HG03103 (cell line): Measurements from ENCODE around the gene RAX2.
"Not testable (repeated sequence)": the region's sequence is repeated elsewhere in the genome, so short reads cannot be mapped to it uniquely, and the experiment has no call there.

ENCODE experiments used
- ATAC-seq: cut with Tn5 transposase; IDR thresholded peaks from one replicate; pipeline ENCODE4 v1.9.1; 2021; ENCODE audit warnings: low read depth; ENCODE audit not compliant: unreplicated experiment

Gene RAX2

DNA sequence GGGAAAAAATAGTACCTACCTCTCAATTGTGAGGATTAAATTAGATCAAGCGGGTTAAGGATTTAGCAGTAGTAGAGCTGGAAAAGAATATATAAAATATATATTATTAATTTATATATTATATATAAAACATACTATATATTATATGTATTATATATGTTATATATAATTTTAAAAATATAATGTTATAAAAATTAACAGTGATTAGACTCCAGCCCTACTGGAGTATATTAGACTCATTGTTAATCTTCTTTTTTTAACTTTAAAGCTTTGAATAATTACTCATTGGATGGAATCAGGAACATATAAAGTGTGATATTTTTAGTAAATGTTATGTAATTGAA, 9.9 kb downstream of the RAX2 start:
- ATAC-seq: no peak

DNA sequence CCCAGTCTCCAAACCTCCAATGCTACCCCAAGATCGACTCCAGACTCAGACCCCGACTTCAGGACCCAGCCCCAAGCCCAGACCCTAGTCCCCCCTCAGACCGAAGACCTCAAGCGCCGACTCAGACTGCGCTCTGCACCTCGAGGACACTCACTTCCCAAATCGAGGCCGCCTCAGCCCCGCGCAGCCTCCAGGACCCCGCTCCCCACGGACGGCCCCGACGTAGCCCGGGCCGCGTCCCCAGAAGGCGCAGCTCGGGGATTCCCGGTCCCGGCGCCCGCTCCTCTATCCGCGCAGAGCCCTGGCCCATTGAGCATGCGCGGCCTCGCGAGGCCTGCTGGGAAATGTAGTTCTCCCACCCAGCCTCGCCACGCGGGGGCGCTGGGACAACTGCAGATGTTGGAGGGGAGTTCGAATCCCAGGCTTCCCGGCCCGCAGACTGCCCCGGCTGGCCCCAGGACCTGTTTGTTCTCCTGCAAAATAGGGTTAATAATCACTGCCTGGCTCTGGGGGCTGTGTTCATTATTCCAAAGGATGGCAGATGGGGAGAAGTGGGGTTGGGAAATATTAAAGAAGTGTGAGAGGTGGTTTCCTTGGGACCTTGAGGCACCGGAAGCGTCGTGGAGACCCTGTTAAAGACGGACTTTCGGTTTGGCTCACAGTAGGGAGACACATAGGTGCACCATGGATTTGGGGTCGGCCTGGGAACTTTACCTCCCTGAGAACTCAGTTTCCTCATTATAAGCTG, 10.5 kb downstream of the RAX2 start, which contains the start of gene APBA3:
APBA3 (minus strand) TSS at position 311 of the 748 bp plus-strand sequence. CDS start 1,428 bp downstream, outside the sequence.
- no peak for ATAC-seq

DNA sequence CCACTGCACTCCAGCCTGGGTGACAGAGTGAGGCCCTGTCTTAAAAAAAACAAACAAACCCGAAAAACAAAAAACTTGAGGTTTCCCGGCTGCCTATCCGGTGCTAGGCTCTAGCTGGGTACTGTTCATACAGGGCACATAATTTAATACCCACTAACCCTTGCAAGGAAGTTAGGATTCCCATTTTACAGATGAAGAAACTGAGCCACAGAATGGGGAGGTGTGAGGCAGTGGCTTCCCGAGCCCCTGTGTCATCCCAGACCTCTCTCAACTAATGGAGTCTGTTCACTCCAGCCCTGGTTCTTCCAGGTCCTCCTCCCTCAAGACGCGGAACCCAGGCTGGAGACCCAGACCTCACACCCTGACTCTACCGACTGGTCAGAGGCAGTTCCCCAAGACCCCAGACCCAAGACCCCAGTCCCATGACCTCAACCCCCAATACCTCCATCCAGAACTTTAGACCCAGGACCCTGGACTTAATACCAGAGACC, 11.1 kb downstream of the RAX2 start:
- ATAC-seq: no peak

DNA sequence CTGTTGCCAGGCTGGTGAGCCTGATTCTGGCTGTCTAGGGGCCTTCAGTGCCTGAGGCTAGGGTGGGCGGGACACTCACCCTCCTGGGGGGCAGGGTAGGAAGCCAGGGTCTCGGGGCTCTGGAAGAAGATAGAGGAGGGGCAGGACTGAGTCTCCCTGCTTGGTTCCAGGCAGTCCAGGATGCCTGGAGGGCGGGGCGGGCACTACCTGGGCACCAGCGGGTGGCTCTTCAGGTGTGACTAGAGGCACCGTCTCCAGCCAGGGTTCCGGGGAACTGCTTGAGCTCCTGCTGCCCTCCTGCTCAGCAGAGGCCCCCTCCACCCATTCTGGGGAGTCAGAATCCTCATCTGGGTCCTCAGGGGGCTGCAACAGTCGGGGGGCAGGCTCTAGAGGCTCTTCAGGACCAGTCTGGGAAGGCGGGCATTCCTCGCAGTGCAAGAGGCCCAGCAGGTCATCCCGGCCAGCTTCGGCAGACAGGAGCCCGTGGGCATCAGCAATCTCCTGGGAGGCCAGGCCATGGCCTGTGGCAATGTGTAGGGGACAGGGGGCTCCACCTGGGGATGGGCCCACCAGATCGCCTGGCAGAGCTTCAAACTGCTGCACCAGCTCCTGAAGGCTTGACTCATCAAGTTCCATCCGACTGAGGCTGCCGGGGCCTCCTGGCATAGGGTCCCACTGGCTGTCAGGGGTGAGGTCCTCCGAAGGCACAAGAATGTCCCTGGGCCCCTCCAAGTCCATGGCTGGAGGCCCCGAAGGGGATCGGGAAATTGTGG, 12.4 kb downstream of the RAX2 start:
- ATAC-seq: no peak

DNA sequence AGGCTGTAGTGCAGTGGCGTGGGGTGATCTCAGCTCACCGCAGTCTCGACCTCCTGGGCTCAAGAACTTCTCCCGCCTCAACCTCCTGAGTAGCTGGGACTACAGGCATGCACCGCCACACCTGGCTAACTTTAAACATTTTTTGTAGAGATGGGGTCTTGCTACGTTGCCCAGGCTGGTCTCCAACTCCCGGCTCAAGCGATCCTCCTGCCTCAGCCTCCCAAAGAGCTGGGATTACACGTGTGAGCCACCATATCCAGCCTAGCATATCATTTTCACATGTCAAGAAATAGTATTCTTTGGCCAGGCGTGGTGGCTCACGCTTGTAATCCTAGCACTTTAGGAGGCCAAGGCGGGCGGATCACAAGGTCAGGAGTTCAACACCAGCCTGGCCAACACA, 13.7 kb downstream of the RAX2 start:
- not testable (repeated sequence) for ATAC-seq

DNA sequence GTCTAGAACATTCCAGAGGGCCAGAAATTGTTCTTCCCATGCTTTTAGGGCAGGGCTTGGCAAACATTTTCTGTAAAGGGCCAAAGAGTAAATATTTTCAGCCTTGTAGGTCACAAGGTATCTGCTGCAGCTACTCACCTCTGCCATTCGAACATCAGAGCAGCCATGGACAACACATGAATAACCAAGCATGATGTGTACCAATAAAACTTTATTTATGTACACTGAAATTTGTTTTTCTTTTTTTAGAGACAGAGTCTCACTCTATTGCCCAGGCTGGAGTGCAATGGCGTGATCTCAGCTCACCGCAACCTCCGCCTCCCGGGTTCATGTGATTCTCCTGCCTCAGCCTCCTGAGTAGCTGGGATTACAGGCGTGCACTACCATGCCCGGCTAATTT, 14.3 kb downstream of the RAX2 start:
- ATAC-seq: not testable (repeated sequence)

DNA sequence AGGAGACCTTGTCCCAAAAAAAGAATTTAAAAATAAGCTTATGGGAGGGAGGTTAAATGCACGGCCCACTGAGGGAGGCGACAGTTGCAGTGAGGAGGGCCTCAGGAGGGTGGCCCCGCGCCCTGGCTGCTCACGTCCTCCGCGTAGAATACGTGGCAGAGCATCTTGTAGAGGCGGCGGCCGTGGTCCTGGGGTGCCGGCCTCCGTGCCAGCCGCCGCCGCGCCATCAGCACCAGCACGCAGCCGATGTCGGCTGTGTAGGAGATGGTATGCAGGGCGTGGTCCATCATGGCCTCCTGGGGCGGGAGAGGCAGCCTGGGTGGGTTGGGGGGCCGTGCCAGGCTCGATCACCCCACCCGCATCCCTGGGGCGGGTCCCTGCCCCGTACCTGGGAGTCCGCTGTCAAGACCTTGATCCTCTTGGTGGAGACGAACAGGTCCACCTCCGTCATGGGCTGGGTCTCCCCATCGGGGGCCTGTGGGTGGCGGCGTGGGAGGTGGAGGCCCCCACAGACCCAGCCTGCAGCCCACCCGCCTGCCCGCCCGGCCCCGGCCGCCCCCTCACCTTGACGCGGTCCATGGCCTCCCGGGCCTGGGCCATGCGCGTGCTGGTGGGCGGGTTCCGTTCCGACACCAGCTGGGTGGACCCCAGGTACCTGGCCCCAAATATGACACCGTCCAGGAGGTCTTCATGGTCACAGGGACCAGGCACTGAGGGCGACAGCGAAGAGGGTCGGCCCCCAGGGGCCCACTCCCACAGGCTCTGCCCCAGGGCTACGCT, 18.2 kb downstream of the RAX2 start:
- no peak for ATAC-seq

DNA sequence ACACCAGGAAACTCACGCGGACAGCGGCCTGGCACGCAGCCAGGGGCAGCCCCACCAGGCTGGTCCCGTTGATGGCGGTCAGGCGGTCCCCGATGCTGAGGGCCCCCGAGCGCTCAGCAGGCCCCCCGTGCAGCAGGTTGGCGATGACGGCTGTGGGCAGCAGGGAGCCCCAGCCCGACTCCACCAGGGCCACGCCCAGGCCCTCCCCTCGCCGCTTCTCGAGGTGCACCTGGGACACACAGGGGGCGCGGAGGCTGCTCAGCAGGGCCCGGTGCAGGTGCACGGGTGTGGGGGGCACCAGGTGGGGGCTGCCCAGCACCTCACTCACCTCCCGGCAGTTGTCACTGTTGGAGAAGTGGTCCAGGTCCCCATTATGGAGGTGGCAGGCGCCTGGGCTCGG, 19.5 kb downstream of the RAX2 start:
- no peak for ATAC-seq

DNA sequence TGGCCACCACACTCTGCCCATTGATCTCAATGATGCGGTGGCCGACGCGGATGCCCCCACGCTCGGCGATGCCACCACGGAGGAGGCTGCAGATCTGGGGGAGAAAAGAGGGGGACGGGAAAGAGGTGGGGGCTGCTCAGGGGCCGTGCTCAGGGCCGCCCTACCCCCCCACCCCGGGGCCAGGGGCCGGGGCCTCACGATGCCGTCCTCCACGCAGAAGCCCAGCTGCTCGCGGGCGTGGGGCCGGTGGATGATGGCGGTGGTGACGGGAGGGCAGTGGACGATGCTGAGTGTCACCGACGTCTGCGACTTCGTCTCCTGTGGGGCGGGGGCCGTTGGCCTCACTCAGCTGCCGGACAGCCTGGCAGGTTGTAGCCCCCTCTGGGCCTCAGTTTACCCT, 20.8 kb downstream of the RAX2 start:
- no peak for ATAC-seq

DNA sequence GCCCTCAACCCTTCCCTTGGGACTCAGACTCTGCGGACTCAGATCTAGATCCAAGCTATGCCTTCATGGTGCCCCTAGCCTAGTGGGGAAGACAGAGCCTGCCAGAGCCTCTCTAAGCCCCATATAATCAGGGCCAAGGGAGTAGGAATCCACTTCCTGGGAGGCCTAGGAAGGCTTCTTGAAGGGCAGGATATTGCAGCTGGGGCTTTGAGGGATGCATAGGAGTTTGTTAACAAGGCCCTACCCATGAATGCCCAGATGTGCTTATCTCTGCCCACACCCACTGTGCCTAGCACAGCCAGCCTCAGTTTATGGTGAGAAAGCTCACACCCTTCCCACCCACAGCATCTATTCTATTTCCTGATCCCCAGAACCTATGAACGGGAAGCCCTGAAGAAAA, 21.8 kb downstream of the RAX2 start:
- no peak for ATAC-seq

DNA sequence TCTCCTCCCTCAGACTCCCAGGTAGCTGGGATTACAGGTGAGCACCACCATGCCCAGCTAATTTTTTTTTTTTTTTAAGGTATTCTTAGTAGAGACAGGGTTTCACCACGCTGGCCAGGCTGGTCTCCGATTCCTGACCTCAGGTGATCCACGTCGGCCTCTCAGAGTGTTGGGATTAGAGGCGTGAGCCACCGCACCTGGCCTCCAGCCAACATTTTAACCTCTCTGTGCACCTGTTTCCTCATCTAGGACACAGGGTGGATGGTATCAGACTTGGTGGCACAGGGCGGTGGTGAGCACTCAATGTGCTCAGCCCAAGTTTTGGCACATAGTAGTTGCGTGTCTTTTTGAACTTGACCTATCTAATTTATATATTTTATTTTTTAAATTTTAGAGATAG, 23.1 kb downstream of the RAX2 start:
- ATAC-seq: no peak

DNA sequence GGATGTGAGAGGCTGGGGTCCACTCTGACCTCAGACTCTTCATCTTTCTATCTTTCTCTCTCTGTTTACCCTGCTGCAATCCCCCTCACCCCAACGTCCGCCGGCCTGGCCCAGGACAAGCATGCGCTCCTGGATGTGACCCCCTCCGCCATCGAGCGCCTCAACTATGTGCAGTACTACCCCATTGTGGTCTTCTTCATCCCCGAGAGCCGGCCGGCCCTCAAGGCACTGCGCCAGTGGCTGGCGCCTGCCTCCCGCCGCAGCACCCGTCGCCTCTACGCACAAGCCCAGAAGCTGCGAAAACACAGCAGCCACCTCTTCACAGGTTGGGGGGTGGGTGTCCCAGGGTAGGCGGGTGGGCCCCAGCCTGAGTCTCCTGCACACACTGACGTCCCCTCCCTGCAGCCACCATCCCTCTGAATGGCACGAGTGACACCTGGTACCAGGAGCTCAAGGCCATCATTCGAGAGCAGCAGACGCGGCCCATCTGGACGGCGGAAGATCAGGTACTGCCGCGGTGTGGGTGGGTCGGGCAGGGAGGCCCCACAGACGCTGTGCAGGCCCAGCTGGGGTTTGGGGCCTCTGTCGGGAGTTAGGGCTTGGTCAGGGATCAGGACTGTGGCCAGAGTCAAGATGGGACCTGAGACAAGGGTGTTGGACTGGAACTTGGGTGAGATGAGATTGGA, 25.5 kb downstream of the RAX2 start:
- no peak for ATAC-seq

DNA sequence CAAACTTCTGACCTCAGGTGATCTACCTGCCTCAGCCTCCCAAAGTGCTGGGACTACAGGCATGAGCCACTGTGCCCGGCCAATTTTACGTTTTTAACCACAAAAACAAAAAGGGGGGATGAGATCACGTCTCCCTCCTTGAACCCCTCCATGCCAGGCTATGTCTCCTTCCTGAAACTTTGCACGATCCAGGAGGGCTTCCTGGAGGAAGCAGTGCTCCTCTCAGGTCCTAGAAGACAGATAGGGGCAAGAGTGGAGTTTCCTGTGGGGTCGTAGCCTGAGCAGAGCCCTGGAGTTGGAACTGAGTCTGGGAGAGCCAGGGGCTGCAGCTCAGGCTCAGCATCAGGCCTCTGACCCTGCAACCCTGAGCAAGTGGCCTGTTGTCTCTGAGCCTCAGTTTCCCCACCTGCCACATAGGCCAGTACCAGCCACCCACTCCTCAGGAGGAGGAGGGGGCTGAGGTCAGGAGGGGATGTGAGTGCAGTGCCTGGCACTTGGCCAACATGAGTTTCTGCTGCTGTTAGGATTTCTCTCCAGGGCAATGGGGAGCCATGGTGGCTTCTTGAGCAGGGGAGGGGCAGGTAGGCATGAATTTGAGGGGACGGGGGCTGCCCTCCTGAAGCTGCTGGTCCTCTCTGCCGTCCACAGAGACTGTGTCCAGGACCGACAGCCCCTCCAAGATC, 26.5 kb downstream of the RAX2 start:
- ATAC-seq: no peak

DNA sequence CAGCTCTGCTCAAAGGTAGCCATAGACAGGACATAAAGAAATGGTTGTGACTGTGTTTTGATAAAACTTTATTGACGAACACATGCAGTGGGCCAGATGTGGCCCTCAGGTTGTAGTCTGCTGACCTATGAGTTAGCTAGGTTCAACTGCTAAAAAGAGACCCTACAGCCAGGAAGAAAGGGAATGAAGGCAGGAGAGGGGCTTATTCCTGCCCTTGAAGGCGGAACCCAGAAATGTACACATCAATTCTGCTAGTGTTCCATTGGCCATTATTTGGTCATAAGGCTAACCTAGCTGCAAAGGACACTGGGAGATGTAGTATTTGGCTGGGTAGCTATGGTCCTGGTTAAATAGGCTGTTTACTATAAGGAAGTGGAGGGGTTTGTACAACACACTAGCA, 28.5 kb downstream of the RAX2 start:
- no peak for ATAC-seq

DNA sequence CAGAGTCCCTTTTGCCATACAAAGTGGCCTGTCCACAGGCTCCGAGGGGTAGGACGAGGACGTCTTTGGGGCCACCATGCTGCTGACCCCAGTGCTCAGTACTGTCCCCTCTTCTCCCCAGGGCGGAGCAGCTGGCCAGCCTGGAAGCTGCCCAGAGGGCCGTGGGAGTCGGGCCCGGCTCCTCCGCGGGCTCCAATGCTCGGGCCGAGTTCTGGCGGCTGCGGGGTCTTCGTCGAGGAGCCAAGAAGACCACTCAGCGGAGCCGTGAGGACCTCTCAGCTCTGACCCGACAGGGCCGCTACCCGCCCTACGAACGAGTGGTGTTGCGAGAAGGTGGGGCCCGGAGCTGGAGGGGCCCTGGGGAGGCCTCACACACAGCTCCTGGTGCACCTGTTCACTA, 31.6 kb downstream of the RAX2 start:
- no peak for ATAC-seq

DNA sequence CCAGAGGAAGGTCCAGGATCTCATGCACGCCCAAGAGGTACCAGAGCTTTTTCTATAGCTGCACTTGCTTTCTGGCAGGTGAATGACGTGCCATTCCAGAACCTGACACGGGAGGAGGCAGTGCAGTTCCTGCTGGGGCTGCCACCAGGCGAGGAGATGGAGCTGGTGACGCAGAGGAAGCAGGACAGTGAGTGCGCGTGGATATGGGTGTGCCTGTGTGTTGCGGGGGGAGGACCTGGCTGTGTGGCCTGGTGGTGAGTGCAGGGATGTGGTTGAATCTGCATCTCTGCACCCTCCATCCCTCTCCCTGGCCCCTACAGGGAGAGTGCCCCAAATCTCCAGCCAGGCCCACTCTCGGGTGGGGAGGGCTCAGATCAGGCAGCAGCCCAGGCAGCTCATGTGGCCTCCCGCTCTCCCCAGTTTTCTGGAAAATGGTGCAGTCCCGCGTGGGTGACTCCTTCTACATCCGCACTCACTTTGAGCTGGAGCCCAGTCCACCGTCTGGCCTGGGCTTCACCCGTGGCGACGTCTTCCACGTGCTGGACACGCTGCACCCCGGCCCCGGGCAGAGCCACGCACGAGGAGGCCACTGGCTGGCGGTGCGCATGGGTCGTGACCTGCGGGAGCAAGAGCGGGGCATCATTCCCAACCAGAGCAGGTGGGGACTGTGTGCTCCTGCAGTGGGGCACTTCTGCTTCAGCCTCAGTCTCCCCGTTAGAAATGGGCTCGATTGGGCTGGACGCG, 33.4 kb downstream of the RAX2 start:
- ATAC-seq: no peak

DNA sequence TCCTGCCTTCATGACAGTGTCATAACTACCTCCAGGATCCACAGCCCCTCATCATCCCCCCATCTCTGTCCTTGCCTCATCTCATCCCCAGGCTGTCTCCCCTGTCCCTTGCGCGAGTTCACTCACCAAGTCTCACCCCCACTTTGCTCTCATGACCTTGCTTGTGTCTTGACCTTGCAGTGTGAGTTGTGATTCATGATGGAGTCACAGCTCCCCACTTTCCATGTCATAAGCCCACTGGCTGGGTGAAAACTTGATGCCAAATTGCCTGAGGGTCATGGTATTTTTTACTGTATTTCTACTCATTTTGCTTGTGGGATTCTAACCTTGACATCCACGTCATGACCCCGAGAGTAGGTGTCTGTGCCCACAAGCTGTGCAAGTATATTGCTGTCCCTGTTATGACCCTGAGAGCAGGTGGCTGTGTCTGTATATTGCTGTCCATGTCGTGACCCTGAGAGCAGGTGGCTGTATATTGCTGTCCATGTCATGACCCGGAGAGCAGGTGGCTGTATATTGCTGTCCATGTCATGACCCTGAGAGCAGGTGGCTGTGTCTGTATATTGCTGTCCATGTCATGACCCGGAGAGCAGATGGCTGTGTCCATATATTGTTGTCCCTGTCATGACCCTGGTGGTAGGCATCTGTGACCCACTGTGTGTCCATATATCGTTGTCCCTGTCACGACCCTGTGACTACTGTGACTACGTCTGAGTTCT, 34.4 kb downstream of the RAX2 start:
- no peak for ATAC-seq

DNA sequence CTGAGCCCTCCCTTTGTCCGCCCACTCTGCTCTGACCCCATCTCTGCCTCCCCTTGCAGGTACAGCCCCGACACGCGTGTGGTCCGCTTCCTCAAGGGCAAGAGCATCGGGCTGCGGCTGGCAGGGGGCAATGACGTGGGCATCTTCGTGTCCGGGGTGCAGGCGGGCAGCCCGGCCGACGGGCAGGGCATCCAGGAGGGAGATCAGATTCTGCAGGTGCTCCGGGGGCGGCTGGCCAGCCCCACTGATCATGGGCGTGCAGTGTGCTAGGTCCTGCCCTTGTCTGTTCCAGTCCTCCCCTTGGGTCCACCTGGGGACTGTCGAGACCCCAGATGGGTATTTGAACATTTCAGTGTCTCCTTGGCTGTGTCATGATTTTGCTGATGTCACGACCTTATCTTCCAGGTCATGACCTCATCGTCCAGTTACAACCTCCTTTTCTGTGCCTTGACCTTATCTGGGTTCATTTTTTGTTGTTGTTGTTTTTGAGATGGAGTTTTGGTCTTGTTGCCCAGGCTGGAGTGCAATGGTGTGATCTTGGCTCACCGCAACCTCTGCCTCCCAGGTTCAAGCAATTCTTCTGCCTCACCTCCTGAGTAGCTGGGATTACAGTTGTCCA, 35.8 kb downstream of the RAX2 start:
- no peak for ATAC-seq

DNA sequence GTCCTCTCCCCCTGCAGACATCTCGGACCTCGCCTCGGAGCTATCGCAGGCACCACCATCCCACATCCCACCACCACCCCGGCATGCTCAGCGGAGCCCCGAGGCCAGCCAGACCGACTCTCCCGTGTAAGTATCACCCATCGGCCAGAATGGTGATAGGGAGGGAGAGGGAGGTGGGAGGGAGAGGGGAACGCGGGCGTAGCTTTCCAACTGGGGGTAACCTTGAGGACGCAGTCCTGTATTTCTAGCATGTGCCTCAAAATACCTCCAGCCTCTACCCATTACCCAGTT, 37.8 kb downstream of the RAX2 start:
- no peak for ATAC-seq
